NOMO-1 (cell line): ENCODE results near the gene KLF17.

Experiments
- DNase-seq, 2 experiments: peaks; one replicate each; lab custom pipeline; 2025; ENCODE audit not compliant: unreplicated experiment in 2 of 2; lab: John Stamatoyannopoulos, UW

Gene KLF17

GRCh38 chr1:44118682-44119081 is at the start of gene KLF17:
TSS of gene KLF17 (plus strand) at chr1:44118821. CDS start at chr1:44118908, 87 bp downstream.
- no peak for DNase-seq

- DNase-seq, result no peak
Measured at GRCh38 chr1:44071461-44071860, 47.2 kb upstream of the KLF17 start.

GRCh38 chr1:44072204-44072603 is 46.4 kb upstream of the KLF17 start:
- DNase-seq, result no peak

GRCh38 chr1:44072821-44073220 is 45.8 kb upstream of the KLF17 start:
- peak in 1 of 2 experiments; percentile 44 for DNase-seq

GRCh38 chr1:44073528-44073927 is 45.1 kb upstream of the KLF17 start:
- peak; percentile 40 to 82 for DNase-seq

GRCh38 chr1:44074415-44074814 is 44.2 kb upstream of the KLF17 start:
- DNase-seq, result no peak

- DNase-seq, result no peak
Measured at GRCh38 chr1:44076066-44076465, 42.6 kb upstream of the KLF17 start.

GRCh38 chr1:44077421-44077820 is 41.2 kb upstream of the KLF17 start:
- DNase-seq, result no peak

- DNase-seq, result no peak
Measured at GRCh38 chr1:44078104-44078503, 40.5 kb upstream of the KLF17 start.

- no peak for DNase-seq
Measured at GRCh38 chr1:44079566-44079965, 39.1 kb upstream of the KLF17 start.

GRCh38 chr1:44084998-44085675 is 33.5 kb upstream of the KLF17 start:
- no peak for DNase-seq

- DNase-seq, result no peak
Measured at GRCh38 chr1:44086692-44087474, 31.7 kb upstream of the KLF17 start.

GRCh38 chr1:44089371-44090048 is 29.1 kb upstream of the KLF17 start:
- no peak for DNase-seq

GRCh38 chr1:44090429-44091252 is 28.0 kb upstream of the KLF17 start:
- DNase-seq, result no peak

GRCh38 chr1:44094047-44094446 is 24.6 kb upstream of the KLF17 start:
- no peak for DNase-seq

- no peak for DNase-seq
Measured at GRCh38 chr1:44100183-44100868, 18.3 kb upstream of the KLF17 start.

- no peak for DNase-seq
Measured at GRCh38 chr1:44101328-44101727, 17.3 kb upstream of the KLF17 start.

GRCh38 chr1:44103270-44104131 is 15.1 kb upstream of the KLF17 start:
- DNase-seq, result no peak

- no peak for DNase-seq
Measured at GRCh38 chr1:44105810-44106209, 12.8 kb upstream of the KLF17 start.
